Measurements from ENCODE around the gene FARSA. TPM values are rescaled to one million over a fixed set of nuclear protein-coding genes. Genes with fewer than 3 reads are reported as not detected.
A peak's percentile ranks its signal among the peaks of the same experiment; 100 is the strongest.

FARSA gene
- polyA plus RNA-seq, 1 experiment = 33.6 TPM

GRCh38 chr19:12886651-12886968 is 46.9 kb downstream of the FARSA start:
- ChIA-PET POLR2A (no interaction called here), CTCF (interaction anchor here (1.4 kb wide), 1 partner anchor 79 kb away, joined by 7 read pairs; no protein-coding TSS in a partner anchor)
- Histone ChIP-seq H3K27me3 (ENCODE audit: control insufficient read depth, insufficient read depth, low read length) (peaks cover 7% of the 10 kb centered on the region), H3K4me3 (ENCODE audit: low read depth, low read length) (no peak overlapping the region), H3K36me3 (ENCODE audit: control insufficient read depth, insufficient read depth, low read length) (no peaks in the 10 kb centered on the region)
- no peak for DNase-seq (ENCODE audit: low read depth)
- no peak for TF ChIP-seq CTCF (IDR thresholded peaks at IDR 0.05; ENCODE audit: insufficient read depth, low read depth, low read length)

- Histone ChIP-seq H3K27me3 (ENCODE audit: control insufficient read depth, insufficient read depth, low read length) (peaks cover 7% of the 10 kb centered on the region), H3K4me3 (ENCODE audit: low read depth, low read length) (no peak overlapping the region), H3K36me3 (ENCODE audit: control insufficient read depth, insufficient read depth, low read length) (no peaks in the 10 kb centered on the region)
- no peak for TF ChIP-seq CTCF (IDR thresholded peaks at IDR 0.05; ENCODE audit: insufficient read depth, low read depth, low read length)
- POLR2A ChIA-PET = no interaction called here
- CTCF ChIA-PET = interaction anchor here (1.4 kb wide), 2 partner anchors 14 to 79 kb away, joined by 4 to 7 read pairs; no protein-coding TSS in a partner anchor
- DNase-seq (ENCODE audit: low read depth) = no peak
Observed at GRCh38 chr19:12885749-12886650, 47.5 kb downstream of the FARSA start.

DNA sequence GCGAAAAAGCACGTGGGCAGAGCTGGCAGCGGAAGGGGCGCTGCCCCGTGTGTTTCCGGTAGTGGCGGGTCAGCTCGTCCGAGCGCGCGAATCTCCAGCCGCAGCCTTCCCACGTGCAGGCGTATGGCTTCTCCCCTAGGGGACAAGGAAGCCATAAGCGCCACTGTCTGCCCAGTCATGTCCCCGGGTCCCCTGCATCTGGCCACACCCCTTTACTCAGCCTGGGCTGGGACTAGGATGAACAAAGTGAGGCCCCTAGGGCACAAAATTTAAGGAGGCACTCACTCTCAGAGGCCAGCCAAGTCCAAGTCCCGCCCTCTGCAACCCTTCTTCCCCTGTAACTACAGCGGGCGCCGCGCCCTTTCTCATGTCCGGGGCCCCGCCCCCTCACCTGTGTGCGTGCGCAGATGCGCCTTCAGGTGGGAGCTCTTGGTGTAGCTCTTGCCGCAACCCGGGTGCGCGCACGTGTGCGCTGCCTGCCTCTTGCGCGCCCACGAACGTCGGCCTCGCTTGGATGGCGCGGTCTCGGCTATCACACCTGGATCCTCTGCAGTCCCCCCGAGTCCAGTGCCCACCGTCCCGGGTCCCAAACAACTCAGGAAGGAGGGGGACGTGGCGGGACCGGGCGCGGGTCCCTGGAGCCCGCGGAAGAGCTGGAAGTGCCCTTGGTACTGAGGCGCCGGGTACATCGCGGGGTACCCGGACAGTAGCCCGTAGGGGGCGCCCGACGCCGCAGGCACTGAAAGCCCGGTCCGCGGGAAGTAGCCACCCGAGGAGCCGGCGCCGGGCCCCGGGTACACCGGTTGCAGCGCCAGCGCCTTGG is 48.4 kb downstream of the FARSA start:
- ChIA-PET POLR2A (no interaction called here), CTCF (interaction anchor here (0.6 to 1.4 kb wide), 5 partner anchors 14 to 80 kb away, joined by 3 to 7 read pairs (median 4); no protein-coding TSS in a partner anchor)
- DNase-seq (ENCODE audit: low read depth) = no peak
- TF ChIP-seq CTCF (IDR thresholded peaks at IDR 0.05; ENCODE audit: insufficient read depth, low read depth, low read length) = peak; percentile 63
- H3K36me3 ChIP-seq (ENCODE audit: control insufficient read depth, insufficient read depth, low read length) = no peaks in the 10 kb centered on the region
- peaks cover 7% of the 10 kb centered on the region for H3K27me3 ChIP-seq (ENCODE audit: control insufficient read depth, insufficient read depth, low read length)
- H3K4me3 ChIP-seq (ENCODE audit: low read depth, low read length) = no peak overlapping the region

DNA sequence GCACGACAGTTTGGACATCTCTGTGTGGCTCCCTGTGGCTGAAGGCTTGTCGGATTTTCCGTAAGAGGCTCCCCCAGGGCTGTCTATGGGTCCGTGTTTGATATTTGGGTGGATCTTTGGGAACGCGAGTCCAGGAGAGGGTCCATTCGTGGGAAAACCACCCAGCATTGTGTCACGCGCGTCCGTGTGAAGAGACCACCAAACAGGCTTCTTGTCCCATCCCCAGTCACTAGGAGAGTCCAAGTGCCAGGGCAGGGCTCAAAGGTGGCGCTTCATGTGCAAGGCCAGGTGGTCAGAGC is 48.9 kb downstream of the FARSA start:
- TF ChIP-seq CTCF (IDR thresholded peaks at IDR 0.05; ENCODE audit: insufficient read depth, low read depth, low read length) = no peak
- DNase-seq (ENCODE audit: low read depth) = no peak
- Histone ChIP-seq H3K4me3 (ENCODE audit: low read depth, low read length) (no peak overlapping the region), H3K36me3 (ENCODE audit: control insufficient read depth, insufficient read depth, low read length) (no peaks in the 10 kb centered on the region), H3K27me3 (ENCODE audit: control insufficient read depth, insufficient read depth, low read length) (peaks cover 7% of the 10 kb centered on the region)
- ChIA-PET CTCF (interaction anchor here (0.6 to 1.4 kb wide), 4 partner anchors 14 to 81 kb away, joined by 3 to 4 read pairs (median 4); no protein-coding TSS in a partner anchor), POLR2A (no interaction called here)

DNA sequence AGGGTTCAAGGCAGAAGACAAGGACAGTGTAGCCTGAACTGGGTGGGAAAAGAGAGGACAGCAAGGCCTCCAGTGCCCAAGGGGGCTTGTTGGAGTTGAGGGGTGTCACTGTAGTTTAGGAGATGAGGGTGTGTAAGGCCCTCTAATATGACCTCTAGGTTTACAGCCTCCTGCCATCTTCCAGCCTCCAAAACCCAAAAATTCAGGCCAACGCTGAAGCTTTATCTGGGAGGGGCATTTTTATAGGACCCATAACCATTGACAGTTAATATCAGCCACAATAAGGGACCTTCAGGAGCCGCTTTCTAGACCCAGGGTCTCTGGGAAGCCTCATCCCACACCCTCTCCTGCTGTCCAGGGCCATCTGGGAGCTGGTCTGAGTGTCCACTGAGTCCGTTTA is 49.3 kb downstream of the FARSA start:
- H3K27me3 ChIP-seq (ENCODE audit: control insufficient read depth, insufficient read depth, low read length) = peaks cover 7% of the 10 kb centered on the region
- H3K4me3 ChIP-seq (ENCODE audit: low read depth, low read length) = no peak overlapping the region
- CTCF ChIA-PET = interaction anchor here (1.4 to 1.7 kb wide), 2 partner anchors 11 to 81 kb away, joined by 4 to 5 read pairs; no protein-coding TSS in a partner anchor
- POLR2A ChIA-PET = no interaction called here
- no peak for DNase-seq (ENCODE audit: low read depth)
- no peak for TF ChIP-seq CTCF (IDR thresholded peaks at IDR 0.05; ENCODE audit: insufficient read depth, low read depth, low read length)
- H3K36me3 ChIP-seq (ENCODE audit: control insufficient read depth, insufficient read depth, low read length) = no peaks in the 10 kb centered on the region

All from BJ (cell line).